ENCODE results near the gene PRDX1.
A peak's percentile ranks its signal among the peaks of the same experiment; 100 is the strongest.

- TF ChIP-seq CTCF (IDR thresholded peaks at IDR 0.05) (no peak), POLR2A (IDR thresholded peaks at IDR 0.05) (no peak), EP300 (IDR thresholded peaks at IDR 0.05) (peak in 1 of 2 donors; percentile 57)
Measured at GRCh38 chr1:45543581-45544417, 22.1 kb upstream of the PRDX1 start.

Data from tibial nerve (tissue), 4 donors.